B cell (primary cell): Measurements from ENCODE around the gene CAMK2N1. TPM values are rescaled to one million over a fixed set of nuclear protein-coding genes. Genes with fewer than 3 reads are reported as not detected.

Source experiments
- ATAC-seq: fragments of 200-7000 bp; cut with Tn5 transposase; one replicate; pipeline ENCODE4 v1.10.0; 2021; ENCODE audit warnings: low read depth, mild to moderate bottlenecking, moderate number of reproducible peaks, moderate library complexity
- CTCF ChIA-PET: fragments of 350-600 bp; sonication (Branson Sonifier 250); formaldehyde crosslinking; loops from one replicate; lab custom pipeline; 2021; ENCODE audit warnings: antibody characterized with exemption, inconsistent platforms; lab: Charles Lee
- POLR2A ChIA-PET: fragments of 350-600 bp; sonication (Branson Sonifier 250); formaldehyde crosslinking; loops from one replicate; lab custom pipeline; 2021; ENCODE audit warnings: antibody characterized with exemption; lab: Charles Lee
- DNase-seq: peaks from one replicate; pipeline ENCODE4 v3.0.0; 2013
- H2AFZ ChIP-seq: 2 replicates; pipeline ENCODE4 v1.6.1; 2012; ENCODE audit warnings: mild to moderate bottlenecking, low read depth, low read length; ENCODE audit not compliant: insufficient read depth, poor library complexity, severe bottlenecking
- H3K27ac ChIP-seq, 2 donors: 1 replicate in 1 of 2; 2 replicates in 1 of 2; pipeline ENCODE4 v1.5.1; 2012 to 2013; ENCODE audit warnings: low read length in 2 of 2, mild to moderate bottlenecking in 2 of 2, moderate library complexity in 1 of 2
- H3K27me3 ChIP-seq, 4 experiments: fragments of 200-600 bp in 1 of 4; sonication (generic) in 1 of 4; replicated peaks in 1 of 4; 1 replicate in 2 of 4; 2 replicates in 2 of 4; pipeline versions ENCODE4 v1.6.1 to v1.7.0; 2013 to 2016; ENCODE audit warnings: low read length in 3 of 4, mild to moderate bottlenecking in 2 of 4, mixed read lengths in 1 of 4, moderate library complexity in 1 of 4; ENCODE audit not compliant: insufficient read depth in 4 of 4, control insufficient read depth in 3 of 4; ENCODE audit errors: control extremely low read depth in 1 of 4
- H3K36me3 ChIP-seq, 2 experiments: replicated peaks in 1 of 2; 1 replicate in 1 of 2; 2 replicates in 1 of 2; pipeline versions ENCODE4 v1.6.1 to v1.7.1; 2013; ENCODE audit warnings: low read length in 1 of 2; ENCODE audit not compliant: insufficient read depth in 2 of 2, control insufficient read depth in 1 of 2; ENCODE audit errors: control extremely low read depth in 1 of 2, extremely low read depth in 1 of 2
- H3K4me1 ChIP-seq, 2 donors: fragments of 200-600 bp in 1 of 2; sonication (generic) in 1 of 2; 1 replicate in 1 of 2; 2 replicates in 1 of 2; pipeline versions ENCODE4 v1.5.1 to v1.6.1; 2013 to 2017; ENCODE audit warnings: low read length in 2 of 2; ENCODE audit not compliant: control insufficient read depth in 2 of 2, insufficient read depth in 2 of 2
- H3K4me2 ChIP-seq: replicated peaks from 2 replicates; pipeline ENCODE3; 2012; ENCODE audit warnings: mild to moderate bottlenecking, low read depth, low read length; ENCODE audit not compliant: poor library complexity, severe bottlenecking
- H3K4me3 ChIP-seq, 5 experiments: fragments of 200-600 bp in 1 of 5; sonication (generic) in 1 of 5; 1 replicate in 3 of 5; 2 replicates in 2 of 5; pipeline versions ENCODE4 v1.5.1 to v1.7.0; 2011 to 2016; ENCODE audit warnings: low read length in 4 of 5, mild to moderate bottlenecking in 4 of 5, low read depth in 2 of 5, control low read depth in 1 of 5, moderate library complexity in 1 of 5; ENCODE audit not compliant: insufficient read depth in 1 of 5; ENCODE audit errors: control extremely low read depth in 1 of 5, extremely low read depth in 1 of 5
- H3K79me2 ChIP-seq: fragments of 200-600 bp; sonication (generic); one replicate; pipeline ENCODE4 v1.6.0; 2016; ENCODE audit warnings: low read length; ENCODE audit not compliant: control insufficient read depth, insufficient read depth
- H3K9ac ChIP-seq: fragments of 200-600 bp; sonication (generic); 2 replicates; pipeline ENCODE4 v1.6.1; 2017; ENCODE audit warnings: mild to moderate bottlenecking, low read length, moderate library complexity
- H3K9me3 ChIP-seq, 3 donors: one replicate each; pipeline versions ENCODE4 v1.6.1 to v1.7.1; 2013; ENCODE audit warnings: low read length in 2 of 3; ENCODE audit not compliant: control insufficient read depth in 2 of 3, insufficient read depth in 1 of 3; ENCODE audit errors: control extremely low read depth in 1 of 3
- H4K20me1 ChIP-seq: 2 replicates; pipeline ENCODE4 v1.6.0; 2012; ENCODE audit warnings: mild to moderate bottlenecking, low read length; ENCODE audit not compliant: insufficient read depth, control insufficient read depth, poor library complexity, severe bottlenecking
- H3K27ac Mint-ChIP-seq: one replicate; pipeline ENCODE4 v1.8.0; 2021; ENCODE audit warnings: mixed read lengths
- H3K27me3 Mint-ChIP-seq: one replicate; pipeline ENCODE4 v1.8.0; 2021; ENCODE audit warnings: mixed read lengths
- H3K4me1 Mint-ChIP-seq: one replicate; pipeline ENCODE4 v1.8.0; 2021; ENCODE audit warnings: mixed read lengths
- H3K4me3 Mint-ChIP-seq: one replicate; pipeline ENCODE4 v1.8.0; 2021; ENCODE audit warnings: mixed read lengths
- H3K9me3 Mint-ChIP-seq: one replicate; pipeline ENCODE4 v1.8.0; 2022; ENCODE audit warnings: mixed read lengths; ENCODE audit not compliant: insufficient read depth
- CTCF ChIP-seq: fragments of 200-600 bp; IDR thresholded peaks from one replicate; pipeline ENCODE4 v1.8.0; 2022; ENCODE audit warnings: antibody characterized with exemption, mild to moderate bottlenecking
- EZH2 ChIP-seq: IDR thresholded peaks from 2 replicates; pipeline ENCODE4 v1.6.1; 2012; ENCODE audit warnings: borderline replicate concordance, low read depth, mild to moderate bottlenecking, moderate library complexity, low read length; ENCODE audit not compliant: insufficient read depth, poor library complexity, severe bottlenecking
- WGBS: methylation state at CpG from one replicate; pipeline ENCODE4 v1.1.5; 2013; ENCODE audit warnings: missing lambda C conversion rate; ENCODE audit not compliant: insufficient coverage; 5-methylcytosine and 5-hydroxymethylcytosine counted together
- intact Hi-C: fragments of 100-400 bp; cut with micrococcal nuclease; formaldehyde crosslinking; loops from one replicate; pipeline ENCODE4 v1.10.0; 2022
- polyA plus RNA-seq: library from polyadenylated mRNA; depleted of rRNA; stranded (reverse); fragments of >200 nt; gene quantifications from 2 replicates; pipeline ENCODE4 v1.2.3, GENCODE V29; 2012
- total RNA-seq, 2 donors: library from RNA; stranded (reverse); fragments of 120-200 nt in 1 of 2; gene quantifications; 1 replicate in 1 of 2; 2 replicates in 1 of 2; pipeline versions ENCODE4 v1.2.3 to v1.2.4, GENCODE V29; 2013 to 2022

The CAMK2N1 gene
- total and polyA plus RNA-seq, 2 donors (not counting 1 experiment from before 2014, with no cell fraction given): 0.49 to 6.0 TPM

DNA sequence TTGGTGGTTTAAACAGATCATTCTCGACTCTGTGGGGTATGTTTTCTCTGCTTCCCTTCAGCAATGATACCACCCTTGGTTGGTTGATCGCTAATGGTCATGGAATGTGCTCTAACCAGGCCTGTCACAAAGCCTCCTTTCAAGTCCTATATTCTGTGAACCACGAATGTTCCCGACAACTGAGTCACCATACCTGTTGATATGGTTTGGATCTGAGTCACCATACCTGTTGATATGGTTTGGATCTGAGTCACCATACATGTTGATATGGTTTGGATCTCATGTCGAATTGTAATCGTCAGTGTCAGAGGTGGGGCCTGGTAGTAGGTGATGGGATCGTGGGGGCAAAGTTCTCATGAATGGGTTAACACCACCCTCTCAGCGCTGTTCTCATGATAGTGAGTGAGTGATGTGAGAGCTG is 10.2 kb upstream of the CAMK2N1 start:
- peaks cover 1 to 35% of the 10 kb centered on the region in 2 experiments for H3K36me3 ChIP-seq
- H3K4me2 ChIP-seq: no peak overlapping the region
- 82% methylated on average over 3 of the region's 8 CpGs for WGBS
- ChIA-PET POLR2A (no interaction called here), CTCF (interaction anchor here (3.1 to 6.0 kb wide), 2 partner anchors 9 to 283 kb away, joined by 38 to 111 read pairs; partner anchors contain the start of gene MUL1)
- no peaks in the 10 kb centered on the region for H3K79me2 ChIP-seq
- Mint-ChIP-seq H3K4me3 (no peak overlapping the region), H3K9me3 (no peaks in the 10 kb centered on the region), H3K4me1 (peaks cover 7% of the 10 kb centered on the region), H3K27me3 (no peaks in the 10 kb centered on the region), H3K27ac (no peak overlapping the region)
- intact Hi-C loops: no loop called here
- H3K27me3 ChIP-seq: no peaks in the 10 kb centered on the region
- peaks cover 4% of the 10 kb centered on the region for H4K20me1 ChIP-seq
- H3K27ac ChIP-seq: no peak overlapping the region
- no peak overlapping the region for H3K9ac ChIP-seq
- no peaks in the 10 kb centered on the region for H3K9me3 ChIP-seq
- H3K4me1 ChIP-seq: peaks cover 9 to 13% of the 10 kb centered on the region in 2 donors
- ATAC-seq (no peak), DNase-seq (no peak)
- no peak overlapping the region for H2AFZ ChIP-seq
- H3K4me3 ChIP-seq: no peak overlapping the region
- TF ChIP-seq EZH2 (no peak), CTCF (no peak)

DNA sequence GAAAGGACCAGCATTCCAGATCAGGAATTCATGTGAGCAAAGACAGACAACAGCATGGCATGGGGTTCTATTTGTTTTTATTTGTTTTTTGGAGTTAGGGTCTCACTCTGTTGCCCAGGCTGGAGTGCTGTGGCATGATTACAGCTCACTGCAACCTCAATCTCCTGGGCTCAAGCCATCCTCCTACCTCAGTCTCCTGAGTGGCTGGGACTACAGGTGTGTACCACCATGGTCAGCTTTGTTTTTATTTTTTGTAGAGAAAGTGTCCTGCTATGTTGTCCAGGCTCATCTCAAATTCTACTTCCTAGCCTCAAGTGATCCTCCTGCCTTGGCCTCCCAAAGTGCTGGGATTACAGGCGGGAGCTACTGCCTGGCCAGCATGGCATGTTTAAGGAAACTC is 9.7 kb upstream of the CAMK2N1 start:
- POLR2A ChIA-PET: no interaction called here
- TF ChIP-seq EZH2: no peak
- no peak for TF ChIP-seq CTCF
- no peak overlapping the region for H3K4me3 Mint-ChIP-seq
- CTCF ChIA-PET: interaction anchor here (1.5 to 6.0 kb wide), 6 partner anchors 10 to 342 kb away, joined by 3 to 111 read pairs (median 28); partner anchors contain the start of genes CAMK2N1 and MUL1
- peaks cover 9 to 13% of the 10 kb centered on the region in 2 donors for H3K4me1 ChIP-seq
- peaks cover 4% of the 10 kb centered on the region for H4K20me1 ChIP-seq
- no peak overlapping the region for H3K9ac ChIP-seq
- H3K27ac ChIP-seq: no peak overlapping the region
- WGBS: no CpG with 5 or more reads among the region's 1 CpG
- no peak overlapping the region for H3K4me2 ChIP-seq
- intact Hi-C loops: no loop called here
- H3K4me1 Mint-ChIP-seq: peaks cover 7% of the 10 kb centered on the region
- H3K27me3 Mint-ChIP-seq: no peaks in the 10 kb centered on the region
- no peaks in the 10 kb centered on the region for H3K9me3 Mint-ChIP-seq
- no peak overlapping the region for H3K4me3 ChIP-seq
- H3K79me2 ChIP-seq: no peaks in the 10 kb centered on the region
- no peak for ATAC-seq
- no peak overlapping the region for H2AFZ ChIP-seq
- no peak overlapping the region for H3K27ac Mint-ChIP-seq
- no peaks in the 10 kb centered on the region for H3K27me3 ChIP-seq
- peaks cover 0 to 29% of the 10 kb centered on the region in 2 experiments for H3K36me3 ChIP-seq
- H3K9me3 ChIP-seq: no peaks in the 10 kb centered on the region
- DNase-seq: no peak
